Esophagus squamous epithelium (tissue), 5 donors: Measurements from ENCODE around the gene PTPN1. TPM values are rescaled to one million over a fixed set of nuclear protein-coding genes. Genes with fewer than 3 reads are reported as not detected.
A peak's percentile ranks its signal among the peaks of the same experiment; 100 is the strongest.
"Not testable (repeated sequence)": the region's sequence is repeated elsewhere in the genome, so short reads cannot be mapped to it uniquely, and the experiment has no call there.

Source experiments
- DNase-seq: peaks from one replicate; lab custom pipeline; 2025; lab: John Stamatoyannopoulos, UW
- H3K27ac ChIP-seq, 4 donors: fragments of 200-600 bp; sonication (generic); one replicate each; pipeline ENCODE4 v1.5.1; 2016 to 2019; ENCODE audit warnings: mild to moderate bottlenecking in 1 of 4
- H3K27me3 ChIP-seq, 4 donors: fragments of 200-600 bp; sonication (generic); 1 replicate in 3 of 4; 2 replicates in 1 of 4; pipeline versions ENCODE4 v1.5.1 to v1.6.0; 2017 to 2021; ENCODE audit warnings: antibody characterized with exemption in 1 of 4
- H3K36me3 ChIP-seq, 3 donors: fragments of 200-600 bp; sonication (generic); one replicate each; pipeline ENCODE4 v1.5.1; 2016 to 2019
- H3K4me1 ChIP-seq, 3 donors: fragments of 200-600 bp; sonication (generic); one replicate each; pipeline ENCODE4 v1.5.1; 2017 to 2019
- H3K4me3 ChIP-seq, 4 donors: fragments of 200-600 bp; sonication (generic); 1 replicate in 3 of 4; 2 replicates in 1 of 4; pipeline ENCODE4 v1.5.1; 2016 to 2019; ENCODE audit warnings: mild to moderate bottlenecking in 2 of 4, moderate library complexity in 1 of 4
- H3K9me3 ChIP-seq, 3 donors: fragments of 200-600 bp; sonication (generic); one replicate each; pipeline ENCODE4 v1.5.1; 2016 to 2019
- CTCF ChIP-seq, 6 experiments: fragments of 450-650 bp in 4 of 6; fragments of 200-600 bp in 2 of 6; sonication (generic) in 2 of 6; IDR thresholded peaks; one replicate each; pipeline ENCODE4 v1.5.1; 2016 to 2019; ENCODE audit warnings: antibody characterized with exemption in 6 of 6, mild to moderate bottlenecking in 4 of 6, moderate library complexity in 4 of 6
- POLR2A ChIP-seq, 4 donors: fragments of 450-650 bp; IDR thresholded peaks; one replicate each; pipeline ENCODE4 v1.6.1; 2017; ENCODE audit warnings: antibody characterized with exemption in 4 of 4, mild to moderate bottlenecking in 4 of 4, moderate library complexity in 3 of 4
- WGBS, 2 donors: methylation state at CpG; one replicate each; pipeline ENCODE4 v1.1.5; 2018; 5-methylcytosine and 5-hydroxymethylcytosine counted together
- intact Hi-C: fragments of 100-400 bp; cut with DNase I; formaldehyde crosslinking; loops from one replicate; pipeline ENCODE4 v1.15.0; 2022
- total RNA-seq, 4 donors: library from RNA; depleted of rRNA; stranded (reverse); fragments of >200 nt; gene quantifications; one replicate each; pipeline ENCODE4 v1.1.0, GENCODE V29; 2016
- donor health status: DM: yes; HTN: yes; CAD: no.

Gene PTPN1
- total RNA-seq, 4 donors from 2014 or later, result 23.6 to 30.6 (median 29.0) TPM

GRCh38 chr20:50498071-50498776 lies 12.0 kb upstream of the PTPN1 start:
- Histone ChIP-seq H3K9me3 (no peaks in the 10 kb centered on the region), H3K4me1 (peaks cover 9 to 45% (median 17%) of the 10 kb centered on the region in 3 donors), H3K27me3 (no peaks in the 10 kb centered on the region), H3K36me3 (no peaks in the 10 kb centered on the region), H3K4me3 (no peak overlapping the region), H3K27ac (peak overlapping the region in 1 of 4 donors; percentile 25)
- intact Hi-C loops, result no loop called here
- TF ChIP-seq POLR2A (IDR thresholded peaks at IDR 0.05), result no peak
- TF ChIP-seq CTCF (IDR thresholded peaks at IDR 0.05), result no peak
- WGBS, 2 donors, result 85 to 89% methylated on average over 5 of the region's 5 CpGs
- no peak for DNase-seq

- Histone ChIP-seq H3K27ac (no peak overlapping the region), H3K36me3 (no peaks in the 10 kb centered on the region), H3K4me3 (no peak overlapping the region), H3K9me3 (no peaks in the 10 kb centered on the region), H3K4me1 (peaks cover 8 to 49% (median 17%) of the 10 kb centered on the region in 3 donors), H3K27me3 (no peaks in the 10 kb centered on the region)
- WGBS, 2 donors, result 90 to 95% methylated on average over 2 to 3 of the region's 3 CpGs
- intact Hi-C loops, result no loop called here
- TF ChIP-seq POLR2A (IDR thresholded peaks at IDR 0.05), result no peak
- TF ChIP-seq CTCF (IDR thresholded peaks at IDR 0.05), result no peak
- no peak for DNase-seq
Observed at GRCh38 chr20:50499938-50500337, 10.2 kb upstream of the PTPN1 start.

- no peaks in the 10 kb centered on the region for H3K36me3 ChIP-seq
- no peaks in the 10 kb centered on the region for H3K9me3 ChIP-seq
- H3K27ac ChIP-seq, result peak overlapping the region; percentile 27 to 72 (median 48)
- no peak for DNase-seq
- H3K27me3 ChIP-seq, result no peaks in the 10 kb centered on the region
- 73 to 83% methylated on average over 12 of the region's 12 CpGs for WGBS, 2 donors
- intact Hi-C loops, result no loop called here
- H3K4me3 ChIP-seq, result no peak overlapping the region
- no peak for TF ChIP-seq CTCF (IDR thresholded peaks at IDR 0.05)
- TF ChIP-seq POLR2A (IDR thresholded peaks at IDR 0.05), result no peak
- H3K4me1 ChIP-seq, result peaks cover 8 to 49% (median 13%) of the 10 kb centered on the region in 3 donors
Observed at GRCh38 chr20:50501972-50502745, 8.0 kb upstream of the PTPN1 start.

- Histone ChIP-seq H3K4me1 (peaks cover 9 to 49% (median 15%) of the 10 kb centered on the region in 3 donors), H3K9me3 (no peaks in the 10 kb centered on the region), H3K27ac (peak overlapping the region in 3 of 4 donors; percentile 43 to 60 (median 53)), H3K4me3 (no peak overlapping the region), H3K27me3 (no peaks in the 10 kb centered on the region), H3K36me3 (no peaks in the 10 kb centered on the region)
- 64 to 70% methylated on average over 4 of the region's 4 CpGs for WGBS, 2 donors
- DNase-seq, result no peak
- intact Hi-C loops, result no loop called here
- TF ChIP-seq CTCF (IDR thresholded peaks at IDR 0.05) (peak in 1 of 6 experiments; percentile 24), POLR2A (IDR thresholded peaks at IDR 0.05) (no peak)
Observed at GRCh38 chr20:50504231-50504823, 5.9 kb upstream of the PTPN1 start.

- Histone ChIP-seq H3K36me3 (no peaks in the 10 kb centered on the region), H3K9me3 (no peaks in the 10 kb centered on the region), H3K4me1 (peaks cover 17 to 61% (median 20%) of the 10 kb centered on the region in 3 donors), H3K27ac (no peak overlapping the region), H3K27me3 (no peaks in the 10 kb centered on the region), H3K4me3 (no peak overlapping the region)
- 71 to 78% methylated on average over 3 of the region's 3 CpGs for WGBS, 2 donors
- TF ChIP-seq POLR2A (IDR thresholded peaks at IDR 0.05) (no peak), CTCF (IDR thresholded peaks at IDR 0.05) (peak in 2 of 6 experiments; percentile 19 to 38)
- no peak for DNase-seq
- intact Hi-C loops, result no loop called here
Observed at GRCh38 chr20:50506270-50506579, 4.0 kb upstream of the PTPN1 start.

GRCh38 chr20:50507745-50508144 lies 2.4 kb upstream of the PTPN1 start:
- Histone ChIP-seq H3K27ac (peak overlapping the region in 1 of 4 donors; percentile 2), H3K4me1 (peaks cover 19 to 73% (median 33%) of the 10 kb centered on the region in 3 donors)
- H3K27me3 ChIP-seq, DNase-seq, H3K36me3 ChIP-seq, intact Hi-C loops, H3K4me3 ChIP-seq, H3K9me3 ChIP-seq: not testable (repeated sequence)
- 89 to 90% methylated on average over 5 of the region's 5 CpGs for WGBS, 2 donors
